Urinary bladder (tissue), 4 donors: ENCODE results near the gene EEA1. TPM values are rescaled to one million over a fixed set of nuclear protein-coding genes. Genes with fewer than 3 reads are reported as not detected.

Source experiments
- DNase-seq: peaks from one replicate; pipeline ENCODE4 v3.0.0-alpha.2; 2015; ENCODE audit errors: extremely low spot score
- H3K27ac ChIP-seq: one replicate; pipeline ENCODE4 v1.5.1; 2013; ENCODE audit warnings: low read depth, mild to moderate bottlenecking, moderate library complexity
- H3K36me3 ChIP-seq: one replicate; pipeline ENCODE4 v1.6.1; 2013; ENCODE audit warnings: mild to moderate bottlenecking, moderate library complexity; ENCODE audit not compliant: insufficient read depth
- H3K4me1 ChIP-seq: one replicate; pipeline ENCODE4 v1.6.1; 2013; ENCODE audit warnings: mild to moderate bottlenecking, moderate library complexity; ENCODE audit not compliant: insufficient read depth
- H3K4me3 ChIP-seq: one replicate; pipeline ENCODE4 v1.5.1; 2013; ENCODE audit warnings: low read depth, low read length
- WGBS: extraction: QIAGEN DNeasy Blood & Tissue Kit; methylation state at CpG from one replicate; pipeline ENCODE4 v1.1.7; 2013; 5-methylcytosine and 5-hydroxymethylcytosine counted together
- polyA plus RNA-seq: library from polyadenylated mRNA; stranded (reverse); fragments of 200-250 nt; gene quantifications from one replicate; pipeline ENCODE4 v1.2.3, GENCODE V29; 2013
- total RNA-seq: library from RNA; depleted of rRNA; stranded (reverse); fragments of >200 nt; gene quantifications from one replicate; pipeline ENCODE4 v1.2.3, GENCODE V29; 2014
- donor health status: healthy with polysubstance abuse.
- donor health status: healthy.

The EEA1 gene
- total and polyA plus RNA-seq, 2 donors: 8.2 to 53.7 TPM

- DNase-seq: no peak
- H3K27ac ChIP-seq: no peak overlapping the region
- WGBS: 99% methylated on average over 8 of the region's 8 CpGs
- no peaks in the 10 kb centered on the region for H3K36me3 ChIP-seq
- H3K4me1 ChIP-seq: peaks cover 1% of the 10 kb centered on the region
- H3K4me3 ChIP-seq: no peak overlapping the region
Measured at GRCh38 chr12:92857818-92858217, 71.3 kb downstream of the EEA1 start.

- 97% methylated on average over 3 of the region's 3 CpGs for WGBS
- Histone ChIP-seq H3K27ac (no peak overlapping the region), H3K4me3 (no peak overlapping the region), H3K4me1 (peaks cover 1% of the 10 kb centered on the region), H3K36me3 (no peaks in the 10 kb centered on the region)
- no peak for DNase-seq
Measured at GRCh38 chr12:92854344-92854743, 74.8 kb downstream of the EEA1 start.

DNA sequence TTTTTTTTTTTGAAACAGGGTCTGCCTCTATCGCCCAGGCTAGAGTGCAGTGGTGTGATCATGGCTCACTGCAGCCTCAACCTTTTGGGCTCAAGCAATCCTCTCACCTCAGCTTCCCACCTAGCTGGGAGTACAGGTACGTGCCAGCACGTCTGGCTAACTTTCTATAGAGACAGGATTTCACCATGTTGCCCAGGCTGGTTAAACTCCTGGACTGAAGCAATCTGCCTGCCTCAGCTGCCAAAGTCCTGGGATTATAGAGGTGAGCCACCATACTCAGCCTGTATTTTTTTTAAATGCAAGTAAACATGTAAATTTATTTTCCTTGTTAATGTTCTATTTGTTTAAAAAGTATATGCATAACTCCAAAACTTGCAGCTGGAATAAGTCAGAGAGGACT is 80.4 kb downstream of the EEA1 start:
- no peak overlapping the region for H3K4me3 ChIP-seq
- DNase-seq: no peak
- 96% methylated on average over 3 of the region's 3 CpGs for whole genome bisulfite sequencing

GRCh38 chr12:92847368-92847767 is 81.7 kb downstream of the EEA1 start:
- no peak for DNase-seq
- Histone ChIP-seq H3K36me3 (peaks cover 2% of the 10 kb centered on the region), H3K4me3 (no peak overlapping the region), H3K4me1 (no peaks in the 10 kb centered on the region), H3K27ac (no peak overlapping the region)
- WGBS: 96% methylated on average over 1 of the region's 1 CpG

More for the DNA sequence above, 80.4 kb downstream of the EEA1 start:
- Histone ChIP-seq H3K36me3 (peaks cover 2% of the 10 kb centered on the region), H3K4me1 (no peaks in the 10 kb centered on the region), H3K27ac (no peak overlapping the region)

DNA sequence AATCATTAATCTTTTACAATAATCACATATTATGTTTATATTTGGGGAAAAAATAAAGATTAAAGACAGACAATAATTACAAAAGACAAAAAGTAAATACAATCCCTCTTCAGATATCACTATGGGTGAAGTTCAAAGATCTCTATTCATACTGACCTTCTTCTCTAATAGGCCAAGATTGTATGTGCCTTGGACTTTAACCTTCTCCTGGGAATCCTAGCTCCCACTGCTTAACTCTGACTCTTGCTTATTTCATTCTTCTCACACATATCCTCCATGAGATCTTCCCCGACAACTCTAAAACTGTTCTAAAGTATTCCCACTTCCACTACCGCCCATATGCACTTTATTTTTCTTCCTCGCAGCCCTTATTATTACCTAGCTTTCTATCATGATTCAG is 83.8 kb downstream of the EEA1 start:
- Histone ChIP-seq H3K4me1 (no peaks in the 10 kb centered on the region), H3K27ac (no peak overlapping the region), H3K36me3 (peaks cover 2% of the 10 kb centered on the region), H3K4me3 (no peak overlapping the region)
- 98% methylated on average over 3 of the region's 3 CpGs for WGBS
- DNase-seq: no peak

DNA sequence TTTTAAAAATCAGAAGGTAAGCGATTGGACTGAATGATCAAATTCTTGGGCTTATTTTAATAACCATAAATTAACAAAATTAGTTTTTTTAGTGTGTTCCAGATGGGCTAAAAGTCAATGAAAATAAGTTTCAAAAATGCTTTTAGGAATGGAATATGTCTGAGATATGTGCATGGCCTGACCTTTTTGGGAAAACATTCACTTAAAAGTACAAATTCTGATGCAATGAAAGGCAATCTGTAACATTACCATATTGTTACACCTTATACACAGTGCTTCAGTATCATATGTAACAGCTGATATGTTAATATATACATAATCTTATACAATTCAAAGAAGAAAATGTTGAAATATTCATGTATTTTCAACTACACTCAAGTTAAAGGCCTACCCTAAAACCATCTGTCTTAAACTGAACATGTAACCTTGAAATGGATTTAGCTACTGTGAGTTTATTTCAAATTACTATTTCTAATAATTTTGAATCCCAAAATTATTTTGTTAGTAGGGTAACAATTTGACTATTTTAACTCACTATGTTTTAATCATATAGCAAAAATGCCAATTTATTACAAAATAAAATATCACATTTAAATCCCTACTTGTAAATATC is 84.8 kb downstream of the EEA1 start:
- peaks cover 2% of the 10 kb centered on the region for H3K36me3 ChIP-seq
- 99% methylated on average over 1 of the region's 1 CpG for WGBS
- H3K4me1 ChIP-seq: no peaks in the 10 kb centered on the region
- no peak for DNase-seq
- H3K4me3 ChIP-seq: no peak overlapping the region
- H3K27ac ChIP-seq: no peak overlapping the region

- Histone ChIP-seq H3K4me3 (no peak overlapping the region), H3K27ac (no peak overlapping the region), H3K36me3 (no peaks in the 10 kb centered on the region), H3K4me1 (no peaks in the 10 kb centered on the region)
- WGBS: 94% methylated on average over 7 of the region's 7 CpGs
- no peak for DNase-seq
Measured at GRCh38 chr12:92829686-92830282, 99.3 kb downstream of the EEA1 start.

- 92% methylated on average over 4 of the region's 4 CpGs for WGBS
- no peak for DNase-seq
- Histone ChIP-seq H3K27ac (no peak overlapping the region), H3K4me1 (no peaks in the 10 kb centered on the region), H3K4me3 (no peak overlapping the region), H3K36me3 (no peaks in the 10 kb centered on the region)
Measured at GRCh38 chr12:92828565-92828964, 100.5 kb downstream of the EEA1 start.

DNA sequence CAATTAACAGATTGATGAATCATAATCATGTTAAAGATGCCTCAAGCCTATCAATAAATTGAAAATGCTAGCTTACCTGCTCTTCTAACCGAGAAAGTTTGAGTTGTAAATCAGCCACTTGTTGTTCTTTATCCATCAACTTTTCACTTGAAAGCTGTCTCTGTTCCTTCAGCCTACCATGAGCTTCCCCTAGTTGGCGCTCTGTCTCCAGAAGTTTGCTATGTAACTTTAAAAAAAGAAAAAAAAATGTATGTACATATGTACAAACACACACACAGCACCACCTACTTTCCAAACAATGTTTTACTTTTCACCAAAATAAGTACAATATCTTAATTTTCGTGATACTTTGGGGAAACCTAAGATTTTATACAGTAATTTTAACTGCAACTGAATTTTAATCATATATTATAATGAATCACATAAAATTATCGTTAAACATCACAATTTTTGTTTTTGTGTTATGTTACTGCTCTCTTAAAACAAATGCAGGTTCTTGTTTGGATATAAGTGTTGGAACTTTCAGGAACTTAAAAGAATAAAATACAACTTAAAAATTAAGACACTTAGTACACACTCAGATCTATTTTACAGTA is 101.2 kb downstream of the EEA1 start:
- no peak for DNase-seq
- Histone ChIP-seq H3K27ac (no peak overlapping the region), H3K4me1 (no peaks in the 10 kb centered on the region), H3K4me3 (no peak overlapping the region), H3K36me3 (no peaks in the 10 kb centered on the region)
- WGBS: 79% methylated on average over 4 of the region's 4 CpGs

DNA sequence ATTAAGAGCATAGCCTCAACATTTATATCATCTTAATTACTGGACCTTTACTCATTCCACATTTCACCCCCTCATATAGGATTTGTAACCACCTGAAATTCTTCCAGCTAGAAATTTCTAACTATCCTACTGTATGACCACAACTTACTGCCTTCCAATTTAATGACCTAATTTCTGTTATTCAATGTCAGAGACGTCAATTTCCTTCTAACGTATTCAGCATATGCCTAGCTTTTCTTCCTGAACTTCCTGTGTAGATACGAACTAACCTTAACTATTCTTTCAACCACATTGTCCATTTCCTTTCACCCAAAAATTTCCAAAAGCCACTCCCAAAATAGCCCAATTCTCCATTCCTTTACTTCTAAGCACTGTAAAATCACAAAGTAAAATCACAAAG is 108.0 kb downstream of the EEA1 start:
- WGBS: 91% methylated on average over 3 of the region's 3 CpGs
- peaks cover under 1% of the 10 kb centered on the region for H3K36me3 ChIP-seq
- no peak overlapping the region for H3K27ac ChIP-seq
- no peak for DNase-seq
- H3K4me1 ChIP-seq: no peaks in the 10 kb centered on the region
- H3K4me3 ChIP-seq: no peak overlapping the region

DNA sequence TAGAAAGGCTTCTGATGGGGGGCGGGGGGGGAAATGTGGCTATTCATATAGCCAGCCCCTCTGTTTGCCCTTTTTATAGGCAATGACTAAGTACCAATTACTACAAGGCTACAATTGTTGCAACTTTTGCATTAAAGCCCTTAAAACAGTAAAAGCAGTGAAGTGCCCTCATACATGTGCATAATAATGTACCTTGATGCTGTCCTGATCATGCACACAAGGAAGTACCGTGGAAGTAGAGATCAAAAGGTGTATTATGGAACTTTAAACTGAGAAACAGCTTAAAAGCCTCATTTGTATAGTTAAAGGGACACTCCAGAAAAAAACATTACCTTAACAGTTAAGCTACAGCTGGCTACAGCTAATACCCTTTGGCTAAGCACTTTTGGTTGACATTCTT is 114.5 kb downstream of the EEA1 start:
- no peak overlapping the region for H3K4me3 ChIP-seq
- 90% methylated on average over 2 of the region's 2 CpGs for WGBS
- H3K4me1 ChIP-seq: no peaks in the 10 kb centered on the region
- no peak for DNase-seq
- peaks cover 1% of the 10 kb centered on the region for H3K36me3 ChIP-seq
- no peak overlapping the region for H3K27ac ChIP-seq

DNA sequence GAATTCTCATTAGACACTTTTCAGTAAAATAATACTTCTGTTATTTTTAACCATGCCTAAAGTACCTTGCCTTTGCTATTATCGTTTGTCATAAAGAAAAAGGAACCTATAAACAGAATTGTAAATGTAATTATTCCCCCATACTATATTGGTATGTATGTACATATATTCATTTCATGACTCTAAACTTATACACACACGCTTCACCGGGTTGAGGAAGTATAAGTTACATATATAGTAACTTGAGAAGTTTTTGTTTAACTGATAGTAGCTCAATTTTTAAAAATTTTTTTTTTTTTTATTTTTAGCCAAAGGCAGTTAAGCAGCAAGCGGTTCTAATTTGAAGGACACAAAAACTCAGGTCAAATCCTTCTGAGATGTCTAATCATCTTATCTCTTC is 118.7 kb downstream of the EEA1 start:
- no peak for DNase-seq

DNA sequence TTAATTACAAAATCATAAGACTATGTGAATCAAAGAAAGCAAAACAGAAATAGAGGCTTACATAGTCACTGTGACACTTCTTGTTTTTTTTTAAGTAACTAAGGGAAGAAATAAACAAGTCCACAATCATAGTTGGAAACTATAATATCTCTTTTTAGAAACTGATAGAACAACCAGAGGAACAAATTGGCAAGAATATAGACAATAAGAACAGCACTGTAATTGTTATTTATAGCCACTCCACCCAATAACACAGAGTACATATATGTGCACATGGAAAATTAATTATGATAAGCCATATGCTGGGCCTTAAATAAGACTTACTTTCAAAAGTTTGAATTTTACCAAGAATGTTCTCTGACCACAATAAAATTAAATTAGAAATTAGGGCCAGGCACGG is 125.2 kb downstream of the EEA1 start:
- H3K36me3 ChIP-seq: peaks cover 1% of the 10 kb centered on the region
- DNase-seq: no peak
- H3K4me1 ChIP-seq: no peaks in the 10 kb centered on the region
- H3K4me3 ChIP-seq: no peak overlapping the region
- no peak overlapping the region for H3K27ac ChIP-seq
- 94% methylated on average over 1 of the region's 1 CpG for WGBS

More for the DNA sequence above, 118.7 kb downstream of the EEA1 start:
- H3K4me1 ChIP-seq: no peaks in the 10 kb centered on the region
- no peaks in the 10 kb centered on the region for H3K36me3 ChIP-seq
- H3K4me3 ChIP-seq: no peak overlapping the region
- H3K27ac ChIP-seq: no peak overlapping the region
- WGBS: 96% methylated on average over 4 of the region's 4 CpGs

DNA sequence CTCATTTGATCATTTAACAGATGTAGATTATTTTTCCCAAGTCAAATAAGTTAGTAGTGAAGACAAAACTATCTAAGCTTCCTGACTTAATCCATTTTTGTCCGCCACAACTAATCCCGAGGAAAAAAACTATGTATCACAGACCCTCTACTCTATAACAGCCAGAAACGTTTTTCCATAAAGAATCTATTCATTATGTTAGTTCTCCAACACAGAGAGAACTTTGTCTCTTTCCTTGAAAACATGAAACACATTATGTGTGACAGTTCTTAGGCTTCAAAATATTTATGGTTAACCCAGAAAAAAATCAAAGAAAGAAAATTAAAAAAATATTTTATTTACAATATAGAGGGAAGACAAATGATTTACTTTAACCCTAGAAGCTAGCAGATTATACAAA is 126.2 kb downstream of the EEA1 start:
- no peak overlapping the region for H3K27ac ChIP-seq
- WGBS: 81% methylated on average over 3 of the region's 3 CpGs
- no peaks in the 10 kb centered on the region for H3K4me1 ChIP-seq
- peaks cover 3% of the 10 kb centered on the region for H3K36me3 ChIP-seq
- no peak for DNase-seq
- H3K4me3 ChIP-seq: no peak overlapping the region
